IPS-NIHi7 (cell line): ENCODE results near the gene HMGXB3.

Experiments used
- DNase-seq: peaks from one replicate; pipeline ENCODE4 v3.0.0; 2012; ENCODE audit warnings: mixed read lengths; ENCODE audit errors: extremely low spot score

The HMGXB3 gene

DNA sequence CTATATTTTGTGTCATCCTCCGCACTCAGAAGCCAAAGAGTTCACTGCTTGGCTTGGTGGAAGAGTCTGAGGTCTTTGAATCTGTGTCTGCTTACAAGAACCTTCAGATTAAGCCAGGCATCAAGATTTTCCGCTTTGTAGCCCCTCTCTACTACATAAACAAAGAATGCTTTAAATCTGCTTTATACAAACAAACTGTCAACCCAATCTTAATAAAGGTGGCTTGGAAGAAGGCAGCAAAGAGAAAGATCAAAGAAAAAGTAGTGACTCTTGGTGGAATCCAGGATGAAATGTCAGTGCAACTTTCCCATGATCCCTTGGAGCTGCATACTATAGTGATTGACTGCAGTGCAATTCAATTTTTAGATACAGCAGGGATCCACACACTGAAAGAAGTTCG lies 19.3 kb upstream of the HMGXB3 start:
- DNase-seq, result no peak

DNA sequence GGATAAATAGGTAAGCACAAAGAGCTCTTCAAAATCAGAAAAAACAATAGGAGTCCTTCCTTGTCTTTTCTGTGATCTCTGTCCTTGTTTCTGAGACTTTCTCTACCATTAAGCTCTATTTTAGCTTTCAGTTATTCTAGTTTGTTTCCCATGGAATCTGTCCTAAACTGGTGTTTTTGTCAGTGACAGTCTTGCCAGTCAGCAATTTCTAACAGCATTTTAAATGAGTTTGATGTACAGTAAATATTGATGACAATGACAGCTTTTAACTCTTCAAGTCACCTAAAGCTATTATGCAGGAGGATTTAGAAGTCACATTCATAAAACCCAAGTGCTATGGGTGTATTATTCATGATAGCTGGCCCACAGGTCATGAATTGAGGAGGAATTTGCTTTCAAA lies 18.0 kb upstream of the HMGXB3 start:
- no peak for DNase-seq

DNA sequence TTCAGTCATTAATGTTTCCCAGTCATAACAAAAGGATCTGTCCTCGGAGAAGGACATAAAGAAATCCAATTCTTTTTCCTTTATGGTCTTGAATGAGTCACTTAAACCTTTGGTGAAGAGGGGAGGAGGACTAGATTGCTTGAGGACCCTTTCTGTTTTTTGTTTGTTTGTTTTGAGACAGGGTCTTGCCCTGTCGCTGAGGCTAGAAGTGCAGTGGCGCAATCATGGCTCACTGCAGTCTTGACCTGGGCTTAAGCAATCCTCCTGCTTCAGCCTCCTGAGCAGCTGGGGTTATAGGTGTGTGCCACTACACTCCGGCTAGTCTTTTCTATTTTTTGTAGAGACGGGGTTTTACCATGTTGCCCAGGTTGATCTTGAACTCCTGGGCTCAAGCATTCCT lies 12.4 kb upstream of the HMGXB3 start:
- DNase-seq, result no peak

DNA sequence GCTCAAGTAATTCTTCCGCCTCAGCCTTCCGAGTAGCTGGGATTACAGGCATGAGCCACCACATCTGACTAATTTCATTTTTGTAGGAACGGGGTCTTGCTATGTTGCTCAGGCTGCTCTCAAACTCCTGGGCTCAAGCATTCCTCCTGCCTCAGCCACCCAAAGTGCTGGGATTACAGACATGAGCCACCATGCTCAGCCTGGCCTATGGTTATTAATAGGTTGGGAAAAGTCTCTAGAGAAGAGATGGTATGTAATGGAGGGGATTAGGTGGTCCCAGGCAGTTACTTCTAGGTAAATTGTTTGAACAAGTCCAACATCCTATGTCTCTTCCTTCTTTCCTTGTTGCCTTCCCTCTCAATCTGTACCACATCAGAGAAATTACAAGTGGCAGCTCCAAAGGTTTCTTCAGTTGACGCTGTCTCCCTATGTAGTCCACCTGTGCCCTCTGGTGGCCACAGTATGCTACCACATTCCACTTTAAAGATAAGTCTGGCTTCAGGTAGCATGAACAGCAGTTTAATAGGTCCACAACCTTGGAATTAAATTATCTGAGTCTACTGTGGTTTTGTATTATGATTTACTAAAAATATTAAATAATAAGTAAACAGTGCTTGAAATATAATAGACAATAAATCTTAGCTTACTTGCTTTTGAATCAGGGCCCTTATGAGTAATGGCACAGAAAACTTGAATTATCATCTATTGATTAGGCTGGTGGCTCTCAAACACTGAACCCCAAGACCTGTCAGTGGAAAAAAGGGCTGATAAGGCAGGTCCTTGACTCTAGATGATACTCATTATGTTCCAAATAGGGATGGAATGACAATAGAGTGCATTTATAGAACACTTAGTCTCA lies 9.8 kb upstream of the HMGXB3 start:
- peak; percentile 76 for DNase-seq

DNA sequence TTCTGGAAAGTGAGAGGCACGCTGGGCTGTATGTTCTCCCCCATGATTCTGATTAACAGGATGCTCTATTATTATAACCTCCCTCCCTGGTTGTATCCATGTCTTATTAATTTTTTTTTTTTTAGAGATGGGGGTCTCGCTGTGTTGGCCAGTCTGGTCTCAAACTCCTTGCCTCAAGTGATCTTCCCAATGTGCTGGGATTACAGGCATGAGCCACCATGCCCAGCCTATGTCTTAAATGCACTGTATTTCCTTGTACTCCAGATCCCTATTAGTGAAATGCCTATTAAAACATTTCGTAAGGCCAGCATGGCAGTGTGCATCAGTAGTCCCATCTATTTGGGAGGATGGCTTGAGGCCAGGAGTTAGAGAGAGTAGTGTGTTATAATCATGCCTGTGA lies 7.1 kb upstream of the HMGXB3 start:
- DNase-seq, result no peak

DNA sequence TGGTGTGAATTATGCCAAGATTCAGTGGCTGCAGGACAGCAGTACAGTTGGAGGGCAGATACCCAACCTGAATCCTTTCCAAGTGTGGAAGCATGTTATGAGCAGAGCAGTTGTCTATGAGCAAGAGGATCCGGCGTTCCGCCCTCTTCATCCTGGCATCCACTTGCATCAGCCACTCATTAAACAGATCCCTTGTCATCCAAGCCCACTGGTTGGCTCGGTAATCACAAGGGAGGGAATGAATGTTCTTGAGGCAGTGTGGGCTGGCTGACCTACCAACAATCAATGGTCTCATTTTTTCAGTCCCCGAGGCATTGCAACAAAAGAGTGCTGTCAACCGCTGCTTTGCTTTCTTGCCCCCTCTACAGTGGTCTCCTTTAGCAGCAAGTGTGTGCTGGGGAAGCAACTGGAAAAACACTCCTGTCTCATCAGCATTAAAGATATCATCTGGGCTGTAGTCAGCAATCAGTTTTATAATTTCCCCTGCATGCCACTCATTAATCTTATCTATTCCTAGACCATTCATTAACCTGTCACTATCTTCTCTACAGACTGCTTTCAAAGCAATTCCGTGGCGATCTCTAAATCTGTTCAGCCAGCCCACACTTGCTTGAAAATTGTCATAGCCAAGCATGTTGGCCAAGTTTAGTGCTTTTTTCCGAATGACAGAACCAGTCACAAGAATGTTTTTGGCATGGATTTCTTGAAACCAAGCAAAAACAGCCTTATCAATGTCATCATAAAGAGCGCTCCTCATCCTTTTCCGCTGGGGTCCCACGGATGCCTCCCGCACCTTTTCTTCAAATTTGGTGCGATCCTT lies 4.9 kb upstream of the HMGXB3 start:
- no peak for DNase-seq

DNA sequence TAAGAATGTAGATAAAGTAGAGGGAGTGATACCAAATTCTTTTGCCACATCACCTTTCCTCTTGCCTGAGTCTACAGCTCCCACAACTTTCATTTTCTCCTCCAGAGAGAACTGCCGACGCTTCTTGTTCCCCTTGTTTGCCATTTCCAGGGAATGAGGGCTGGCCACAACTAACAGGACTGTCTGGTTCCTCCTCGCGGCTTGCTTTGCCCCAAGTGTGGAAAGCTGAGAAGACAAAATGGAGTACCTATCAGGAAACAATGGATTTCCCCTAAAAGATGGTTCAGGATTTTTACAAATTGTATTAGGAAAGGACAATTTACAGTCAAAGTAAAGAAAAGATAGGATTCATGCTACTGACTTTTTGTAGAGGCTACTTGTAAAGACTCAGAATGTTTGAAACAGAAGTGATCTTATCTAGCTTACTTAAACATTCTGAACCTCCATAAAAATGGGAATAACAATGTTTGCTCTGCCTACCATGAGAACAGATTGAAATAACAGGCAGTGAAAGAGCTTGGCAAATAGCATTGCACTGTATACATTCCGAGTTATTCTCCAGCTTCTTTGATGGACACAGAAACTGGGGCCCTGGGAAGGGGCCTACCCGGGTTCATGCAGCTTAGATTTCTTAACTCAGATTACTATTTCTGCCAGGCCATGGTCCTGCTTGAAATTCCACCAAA lies 4.2 kb upstream of the HMGXB3 start:
- DNase-seq, result no peak

DNA sequence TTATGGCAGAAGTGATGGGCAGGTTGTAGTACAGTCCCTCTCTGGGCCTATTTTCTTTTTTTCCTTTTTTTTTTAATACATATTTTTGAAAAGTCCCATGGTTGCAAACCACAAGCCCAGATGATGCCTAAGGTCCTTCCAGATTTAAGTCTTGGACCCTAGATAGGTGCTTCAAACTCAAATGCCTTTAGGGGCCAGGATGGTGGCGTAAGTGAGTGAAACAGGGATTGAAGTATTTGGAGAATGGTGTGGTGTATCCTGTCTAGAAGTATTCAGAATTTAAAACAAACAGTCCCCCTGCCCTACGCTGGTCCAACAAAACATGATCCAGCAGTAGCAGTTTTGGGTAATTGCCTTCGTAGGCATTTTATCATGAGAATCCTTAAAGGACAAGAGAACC lies 2.3 kb upstream of the HMGXB3 start:
- DNase-seq, result no peak

DNA sequence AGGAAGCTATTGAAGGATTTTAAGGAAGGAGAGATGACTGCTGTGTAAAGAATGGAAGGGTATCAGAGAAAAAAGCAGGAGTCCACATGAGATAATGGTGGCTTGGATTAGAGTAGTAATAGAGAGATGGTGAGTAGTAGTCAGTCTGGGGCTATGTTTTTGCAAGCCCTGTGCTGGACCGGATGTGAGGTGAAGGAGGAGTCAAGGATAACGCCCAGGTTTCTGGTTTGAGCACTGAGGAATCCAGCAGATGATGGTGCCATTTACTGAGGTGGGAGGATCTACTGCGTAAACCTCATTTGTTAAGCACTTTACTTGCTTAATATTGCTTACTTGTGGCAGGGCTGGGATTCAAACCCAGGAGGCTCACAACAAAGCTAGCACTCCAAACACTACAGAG lies 1.2 kb upstream of the HMGXB3 start:
- no peak for DNase-seq

DNA sequence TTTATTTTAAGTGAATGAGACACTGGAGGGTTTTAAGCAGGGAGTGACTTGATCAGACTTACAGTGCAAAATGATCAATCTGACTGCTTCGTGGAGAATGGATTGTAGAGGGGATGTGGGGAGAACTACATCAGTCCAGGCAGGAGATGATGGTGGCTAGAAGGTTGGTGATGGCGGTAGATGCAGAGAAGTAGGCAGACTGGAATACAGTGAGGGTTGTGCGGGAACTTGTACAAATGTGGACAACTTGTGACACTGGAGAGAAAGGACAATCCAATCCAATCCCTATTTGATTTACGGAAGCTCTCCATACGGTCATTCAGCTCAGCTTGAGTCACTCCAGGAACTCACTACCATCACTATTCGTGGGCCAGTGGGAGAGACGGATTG lies 678 bp upstream of the HMGXB3 start:
- DNase-seq, result no peak

DNA sequence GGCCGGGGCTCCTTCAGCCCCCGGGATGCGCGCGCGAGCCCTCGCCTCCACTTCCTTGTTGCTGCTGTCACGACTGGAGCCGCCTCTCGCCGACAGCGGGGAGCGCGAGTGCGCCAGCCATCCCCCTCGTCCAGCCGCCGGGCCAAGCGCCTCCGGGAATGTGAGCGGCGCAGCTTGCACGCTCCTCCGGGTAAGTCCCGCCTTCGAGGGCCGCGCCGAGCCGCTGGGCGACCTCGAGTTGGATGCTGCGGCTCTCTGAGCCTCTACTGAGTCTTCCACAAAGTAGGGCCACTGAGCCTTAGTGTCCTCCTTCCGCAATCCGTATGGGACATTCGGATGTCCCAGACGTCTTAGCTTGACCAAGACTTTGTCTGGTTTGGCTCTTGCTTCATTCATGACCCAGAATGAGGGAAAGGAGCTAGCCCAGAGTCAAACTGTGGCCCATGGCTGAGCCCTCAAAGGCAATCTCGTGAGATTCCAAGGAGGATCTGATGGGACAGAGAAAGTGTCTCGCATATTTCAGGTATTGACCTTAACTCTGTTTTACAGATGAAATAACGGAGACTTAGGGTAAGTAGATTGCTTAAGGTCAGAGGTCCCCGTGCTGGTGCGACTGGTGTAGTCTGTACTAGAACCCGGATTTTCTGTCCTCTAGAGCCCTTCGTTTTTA lies 586 bp downstream of the HMGXB3 start:
- DNase-seq, result peak; percentile 35

DNA sequence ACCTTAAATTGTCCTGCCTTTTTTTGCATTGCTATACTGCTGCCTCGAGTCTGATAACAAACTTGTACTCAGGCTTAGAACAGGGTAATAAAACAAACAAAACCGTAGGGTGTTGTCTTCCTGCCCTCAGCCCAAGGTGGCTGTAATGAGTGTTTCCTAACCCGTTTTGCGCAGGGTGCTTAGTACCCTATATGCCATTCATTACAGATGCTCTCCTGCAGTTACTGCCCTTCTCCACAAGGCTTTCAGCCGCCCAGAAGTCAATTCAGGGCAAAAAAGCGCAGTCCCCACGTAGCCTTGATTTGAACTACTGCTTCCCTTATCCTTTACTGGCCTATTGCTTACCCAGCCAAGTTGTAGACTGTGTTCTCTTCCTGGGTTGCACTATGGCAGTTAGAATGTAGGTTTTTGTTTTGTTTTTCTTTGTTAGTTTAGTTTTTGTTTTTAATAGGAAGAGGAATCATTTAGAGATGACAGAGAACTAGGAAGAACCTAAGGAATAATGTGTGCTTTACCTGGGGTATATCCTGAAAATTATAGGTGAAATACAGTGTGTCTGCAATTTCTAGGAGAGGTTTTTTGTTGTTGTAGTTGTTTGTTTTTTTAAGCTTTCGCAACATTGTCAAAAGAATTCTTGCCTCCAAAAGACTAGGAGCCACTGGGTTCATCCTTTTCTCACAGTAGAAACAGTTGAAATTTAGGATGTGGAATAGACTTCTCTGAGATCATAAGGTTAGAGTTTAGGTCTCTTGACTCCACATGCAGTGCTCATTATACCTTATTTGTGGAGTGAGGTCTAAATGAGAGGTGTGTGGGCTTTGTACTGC lies 1.3 kb downstream of the HMGXB3 start:
- peak; percentile 81 for DNase-seq

DNA sequence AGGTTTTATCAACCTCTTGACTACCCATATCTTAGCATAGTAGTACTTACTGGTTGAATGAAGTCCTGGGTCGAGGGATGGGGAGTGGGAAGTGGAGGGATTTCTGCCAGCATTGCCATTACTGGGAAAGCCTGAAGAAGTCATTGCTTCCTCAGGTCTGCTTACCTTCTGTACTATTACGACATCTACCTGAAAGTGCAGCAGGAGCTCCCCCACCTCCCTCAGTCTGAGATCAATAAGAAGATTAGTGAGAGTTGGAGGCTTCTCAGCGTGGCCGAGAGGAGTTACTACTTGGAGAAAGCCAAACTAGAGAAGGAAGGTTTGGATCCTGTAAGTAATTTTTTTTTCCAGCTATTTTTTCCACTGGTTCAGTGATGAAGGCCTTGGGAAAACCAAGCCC lies 5.8 kb downstream of the HMGXB3 start:
- DNase-seq, result no peak

DNA sequence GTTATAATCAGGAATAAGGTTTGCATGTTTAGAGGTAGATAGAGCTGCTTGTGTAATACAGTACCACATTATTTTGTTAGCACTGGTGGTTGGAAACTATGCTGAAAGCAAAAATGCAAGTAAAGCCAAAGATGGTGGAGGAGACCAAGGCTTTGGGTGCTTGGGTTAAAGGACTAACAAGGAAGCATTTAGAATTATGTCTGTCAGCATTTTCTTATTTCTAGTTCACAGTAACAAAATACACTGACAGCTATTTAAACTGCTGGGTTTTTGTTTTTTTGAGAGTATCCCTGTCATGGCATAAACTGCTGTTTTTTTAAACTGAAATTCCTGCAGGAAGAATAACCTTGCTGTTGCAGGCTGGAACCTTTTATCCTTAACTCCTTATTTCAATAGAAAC lies 6.5 kb downstream of the HMGXB3 start:
- DNase-seq, result no peak

DNA sequence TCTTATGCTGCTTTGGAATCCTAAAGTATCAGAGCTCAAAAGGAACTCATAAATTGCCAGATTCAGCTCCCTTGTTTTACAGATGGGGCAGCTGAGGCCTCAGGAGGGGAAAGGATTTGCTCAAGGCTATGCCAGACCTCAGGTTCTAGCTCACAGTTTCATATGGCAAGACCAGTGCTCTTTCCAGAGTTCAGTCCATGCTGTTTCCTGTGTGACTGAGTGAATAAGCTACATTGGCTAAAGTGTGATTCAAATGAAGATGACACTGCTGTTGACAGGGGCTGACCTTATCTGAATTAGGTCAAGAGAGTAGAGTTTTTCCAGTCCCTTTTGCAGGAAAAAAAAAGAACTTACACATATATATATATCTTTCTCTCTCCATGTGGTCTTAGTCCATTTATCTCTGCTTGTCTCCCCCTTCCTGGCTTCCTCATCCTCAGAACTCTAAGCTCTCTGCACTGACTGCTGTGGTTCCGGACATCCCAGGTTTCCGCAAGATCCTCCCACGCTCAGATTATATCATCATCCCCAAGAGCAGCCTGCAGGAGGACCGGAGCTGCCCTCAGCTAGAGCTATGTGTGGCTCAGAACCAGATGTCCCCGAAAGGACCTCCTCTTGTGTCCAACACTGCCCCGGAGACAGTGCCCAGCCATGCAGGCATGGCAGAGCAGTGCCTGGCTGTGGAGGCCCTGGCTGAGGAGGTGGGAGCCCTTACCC lies 9.3 kb downstream of the HMGXB3 start:
- no peak for DNase-seq

DNA sequence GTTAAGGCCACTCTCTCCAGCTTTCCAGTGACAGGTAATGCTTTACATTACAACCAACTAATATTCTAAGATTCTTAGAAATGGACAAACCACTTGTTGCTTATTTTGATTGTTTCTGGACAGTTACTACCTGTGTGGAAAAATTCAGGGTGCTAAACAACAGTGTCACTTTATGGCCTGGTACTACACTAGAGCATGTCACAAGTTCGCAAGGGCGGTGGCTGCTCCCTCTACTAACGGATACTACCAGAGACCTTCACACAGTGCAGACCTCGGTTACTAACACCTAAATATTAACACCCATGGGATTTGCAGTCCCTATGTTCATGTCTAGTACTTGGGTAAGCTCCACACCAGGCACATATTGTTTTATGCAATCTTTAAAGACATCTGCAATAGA lies 13.4 kb downstream of the HMGXB3 start:
- no peak for DNase-seq

DNA sequence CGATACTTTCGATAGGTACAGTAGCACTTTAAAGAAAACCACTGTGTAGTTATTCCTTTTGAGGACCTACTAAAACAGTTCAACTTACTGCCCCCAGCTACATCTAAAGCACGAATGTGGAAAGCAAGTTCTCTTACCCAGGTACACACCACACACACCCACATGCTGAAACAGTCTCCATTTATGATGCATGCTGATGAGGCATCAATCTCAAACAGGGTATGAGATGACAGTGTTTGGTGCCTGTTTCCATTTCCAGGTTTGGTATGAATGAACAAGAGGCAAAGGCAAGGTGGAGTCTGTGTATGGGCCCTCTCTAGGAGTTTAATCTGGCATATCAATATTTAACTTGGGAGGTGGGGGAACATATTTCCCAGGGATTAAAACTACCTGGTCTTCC lies 13.9 kb downstream of the HMGXB3 start:
- DNase-seq, result no peak

DNA sequence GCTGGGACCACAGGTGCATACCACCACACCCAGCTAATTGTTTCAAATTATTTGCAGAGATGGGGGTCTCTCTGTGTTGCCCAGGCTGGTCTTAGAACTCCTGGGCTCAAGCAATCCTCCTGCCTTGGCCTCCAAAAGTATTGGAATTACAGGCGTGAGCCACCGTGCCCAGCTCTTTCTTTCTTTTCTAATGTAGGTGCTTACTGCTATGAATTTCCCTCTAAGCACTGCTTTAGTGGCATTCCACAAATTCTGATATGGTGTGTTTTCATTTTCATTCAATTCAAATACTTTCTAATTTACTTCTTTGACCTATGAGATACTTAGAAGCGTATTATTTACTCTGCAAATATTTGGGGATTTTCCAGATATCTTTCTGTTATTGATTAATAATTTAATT lies 14.9 kb downstream of the HMGXB3 start:
- no peak for DNase-seq

DNA sequence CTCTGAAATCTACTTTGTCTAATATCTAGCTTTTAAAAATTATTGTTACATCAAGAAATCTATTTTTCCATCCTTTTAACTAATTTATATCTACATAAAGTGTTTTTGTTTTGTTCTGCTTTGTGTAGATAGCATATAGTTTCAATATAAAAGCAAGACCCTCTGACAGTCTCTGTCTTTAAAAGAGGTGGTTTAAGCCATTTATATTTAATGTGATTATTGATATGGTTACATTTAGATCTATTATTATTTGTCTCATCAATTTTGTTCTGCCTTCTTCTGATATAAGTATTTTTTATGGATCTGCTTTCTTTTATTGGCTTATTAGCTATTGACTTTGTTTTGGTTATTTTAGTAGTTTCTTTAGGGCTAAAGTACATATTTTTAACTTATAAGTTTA lies 16.0 kb downstream of the HMGXB3 start:
- DNase-seq, result no peak

DNA sequence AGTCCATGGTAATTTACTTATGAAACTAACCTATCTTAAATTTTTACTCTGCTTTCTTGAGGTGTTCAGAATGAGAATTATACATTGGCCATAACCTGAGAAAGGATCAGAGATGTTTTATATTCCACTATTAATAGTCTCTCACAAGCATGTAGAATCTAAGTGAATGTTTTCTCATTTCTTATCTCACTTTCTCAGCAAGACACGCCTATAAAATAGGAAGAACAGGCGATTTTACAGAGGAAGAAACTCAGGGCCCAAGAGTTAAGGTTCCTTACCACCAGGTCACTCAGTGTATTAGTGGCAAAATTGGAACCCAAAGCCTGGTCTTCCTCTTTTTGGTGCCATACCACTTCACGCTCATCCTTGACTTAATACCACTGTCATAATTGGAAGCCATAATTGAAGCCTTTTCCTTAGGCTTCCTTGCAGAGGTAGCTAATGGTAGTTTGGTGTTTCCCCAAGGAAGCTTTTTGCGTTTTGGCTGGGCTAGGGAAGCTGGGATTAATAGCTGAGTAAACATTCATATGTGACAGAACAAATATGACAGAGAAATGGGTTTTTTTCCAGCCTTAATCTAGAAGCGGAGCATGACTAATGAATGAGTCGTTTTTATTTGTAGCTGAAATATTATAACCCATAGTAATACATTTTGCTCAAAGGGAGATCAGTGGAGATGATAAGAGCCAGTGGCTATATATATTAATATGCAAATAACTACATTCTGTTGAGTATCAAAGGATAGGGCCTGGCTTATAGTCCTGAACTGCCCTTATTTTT lies 16.9 kb downstream of the HMGXB3 start:
- no peak for DNase-seq
